Mucosa of descending colon (tissue), 3 donors: Measurements from ENCODE around the gene ARHGAP18. TPM values are rescaled to one million over a fixed set of nuclear protein-coding genes. Genes with fewer than 3 reads are reported as not detected.

Experiments
- ATAC-seq: fragments of 200-7000 bp; cut with Tn5 transposase; one replicate; pipeline ENCODE4 v1.9.1; 2020; ENCODE audit warnings: mild to moderate bottlenecking, moderate library complexity
- DNase-seq, 3 donors: peaks; one replicate each; pipeline ENCODE4 v3.0.0-alpha.2; 2020
- H3K36me3 ChIP-seq: fragments of 200-600 bp; one replicate; pipeline ENCODE4 v1.8.0; 2021; ENCODE audit warnings: low read depth, mild to moderate bottlenecking
- H3K4me1 ChIP-seq: fragments of 200-600 bp; one replicate; pipeline ENCODE4 v1.8.0; 2021; ENCODE audit warnings: low read depth, mild to moderate bottlenecking
- H3K4me3 ChIP-seq: fragments of 200-600 bp; one replicate; pipeline ENCODE4 v1.8.0; 2021; ENCODE audit warnings: mild to moderate bottlenecking
- H3K9me3 ChIP-seq: fragments of 200-600 bp; one replicate; pipeline ENCODE4 v1.8.0; 2021; ENCODE audit warnings: mild to moderate bottlenecking
- intact Hi-C, 2 donors: fragments of 100-400 bp; cut with DNase I in 1 of 2; cut with micrococcal nuclease in 1 of 2; formaldehyde crosslinking; loops; one replicate each; pipeline versions ENCODE4 v1.11.0 to v1.11.1; 2022; cut with DNase I, micrococcal nuclease
- total RNA-seq, 3 donors: library from RNA; stranded (reverse); fragmentation: NEBNext Ultra II Directional in 2 of 3; extraction: Animal tissue kit (Norgen Biotek cat#: 25700) in 2 of 3; gene quantifications; one replicate each; pipeline versions ENCODE4 v1.2.1 to v1.2.4, GENCODE V29; 2021 to 2023
- TF ChIP-seq, protein P1 (sequence below): fragments of 200-600 bp; IDR thresholded peaks from one replicate; pipeline ENCODE4 v1.8.0; 2022; ENCODE audit warnings: antibody characterized with exemption, mild to moderate bottlenecking
- donor health status: DM: no; HTN: no; CAD: no; lungs with moderate emphysema.
- donor health status: DM: no; HTN: no; CAD: no.
- donor health status: DM: no; HTN: yes; CAD: no.

ARHGAP18 gene
- total RNA-seq, 3 donors from 2014 or later = 17.6 to 24.3 (median 20.1) TPM

- Histone ChIP-seq H3K36me3 (no peaks in the 10 kb centered on the region), H3K4me1 (peaks cover 19% of the 10 kb centered on the region), H3K4me3 (no peak overlapping the region), H3K9me3 (no peaks in the 10 kb centered on the region)
- ATAC-seq (no peak), DNase-seq (no peak)
- intact Hi-C loops = no loop called here
- TF ChIP-seq, protein P1, sequence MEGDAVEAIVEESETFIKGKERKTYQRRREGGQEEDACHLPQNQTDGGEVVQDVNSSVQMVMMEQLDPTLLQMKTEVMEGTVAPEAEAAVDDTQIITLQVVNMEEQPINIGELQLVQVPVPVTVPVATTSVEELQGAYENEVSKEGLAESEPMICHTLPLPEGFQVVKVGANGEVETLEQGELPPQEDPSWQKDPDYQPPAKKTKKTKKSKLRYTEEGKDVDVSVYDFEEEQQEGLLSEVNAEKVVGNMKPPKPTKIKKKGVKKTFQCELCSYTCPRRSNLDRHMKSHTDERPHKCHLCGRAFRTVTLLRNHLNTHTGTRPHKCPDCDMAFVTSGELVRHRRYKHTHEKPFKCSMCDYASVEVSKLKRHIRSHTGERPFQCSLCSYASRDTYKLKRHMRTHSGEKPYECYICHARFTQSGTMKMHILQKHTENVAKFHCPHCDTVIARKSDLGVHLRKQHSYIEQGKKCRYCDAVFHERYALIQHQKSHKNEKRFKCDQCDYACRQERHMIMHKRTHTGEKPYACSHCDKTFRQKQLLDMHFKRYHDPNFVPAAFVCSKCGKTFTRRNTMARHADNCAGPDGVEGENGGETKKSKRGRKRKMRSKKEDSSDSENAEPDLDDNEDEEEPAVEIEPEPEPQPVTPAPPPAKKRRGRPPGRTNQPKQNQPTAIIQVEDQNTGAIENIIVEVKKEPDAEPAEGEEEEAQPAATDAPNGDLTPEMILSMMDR = no peak
Observed at GRCh38 chr6:129684323-129684884, 25.6 kb downstream of the ARHGAP18 start.

DNA sequence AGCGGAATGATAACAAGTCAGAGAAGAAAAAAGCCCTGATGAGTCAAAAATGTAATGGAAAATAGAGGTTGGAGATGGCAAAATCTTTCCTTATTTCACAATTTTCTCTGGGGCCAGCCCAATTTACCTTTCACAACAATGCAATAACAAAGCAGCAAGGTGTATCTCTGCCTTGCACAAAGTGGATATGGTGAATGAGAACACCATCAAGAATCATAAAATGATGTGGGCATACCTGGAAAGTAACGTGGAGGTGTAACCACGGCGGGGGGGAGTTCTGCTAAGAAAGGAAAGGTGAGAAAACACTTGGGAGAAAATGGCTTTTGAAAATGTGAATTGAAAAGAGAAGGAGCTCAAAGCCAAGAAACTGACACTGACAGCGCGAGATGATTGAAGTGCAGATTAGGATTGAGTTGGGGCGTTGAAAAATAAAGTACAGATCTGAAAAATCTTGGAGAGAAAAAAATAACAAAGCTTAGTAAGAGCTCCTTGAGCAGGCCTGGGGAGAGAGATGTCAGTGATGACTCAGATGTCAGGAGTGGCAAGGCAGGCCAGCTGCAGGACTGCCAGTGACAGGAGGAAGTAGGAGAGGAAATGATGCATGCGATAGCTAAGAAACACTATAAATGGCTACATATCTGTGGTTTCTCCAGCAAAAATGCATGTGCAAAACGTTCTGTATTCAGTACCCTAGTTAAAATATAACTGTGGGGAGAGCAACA, 26.2 kb downstream of the ARHGAP18 start:
- TF ChIP-seq, protein P1 = no peak
- intact Hi-C loops = no loop called here
- ATAC-seq (peak; percentile 99), DNase-seq (peak; percentile 68 to 85 (median 69))
- Histone ChIP-seq H3K36me3 (no peaks in the 10 kb centered on the region), H3K4me1 (peaks cover 19% of the 10 kb centered on the region), H3K9me3 (no peaks in the 10 kb centered on the region), H3K4me3 (no peak overlapping the region)

GRCh38 chr6:129681913-129682205, 28.1 kb downstream of the ARHGAP18 start:
- TF ChIP-seq, protein P1 = no peak
- peaks cover 13% of the 10 kb centered on the region for H3K4me1 ChIP-seq
- intact Hi-C loops = no loop called here
- no peak for ATAC-seq
- no peak overlapping the region for H3K4me3 ChIP-seq
- H3K36me3 ChIP-seq = no peaks in the 10 kb centered on the region
- H3K9me3 ChIP-seq = no peaks in the 10 kb centered on the region
- DNase-seq = no peak

DNA sequence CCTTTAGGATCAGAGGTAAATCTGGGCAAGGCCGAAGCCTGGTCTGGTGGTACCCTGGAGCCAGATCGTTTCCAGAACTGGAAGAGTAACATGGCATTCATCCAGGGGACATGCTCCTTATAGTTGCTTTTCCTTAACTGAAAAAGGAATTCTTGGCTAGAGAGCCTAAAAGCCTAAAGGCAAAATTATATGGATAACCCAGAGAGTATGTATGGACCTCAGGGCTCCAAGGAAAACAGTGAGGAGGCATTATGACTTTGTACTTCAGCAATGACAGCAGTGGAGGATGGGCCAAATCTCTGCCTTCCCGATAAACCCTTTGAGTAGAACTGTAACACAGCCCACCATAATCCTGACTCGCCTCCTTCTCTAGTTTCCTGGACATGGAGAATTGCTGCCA, 29.3 kb downstream of the ARHGAP18 start:
- intact Hi-C loops = no loop called here
- no peak for DNase-seq
- TF ChIP-seq, protein P1 = no peak
- Histone ChIP-seq H3K36me3 (no peaks in the 10 kb centered on the region), H3K4me3 (no peak overlapping the region), H3K9me3 (no peaks in the 10 kb centered on the region), H3K4me1 (peaks cover 13% of the 10 kb centered on the region)
- ATAC-seq = no peak

- TF ChIP-seq, protein P1 = no peak
- Histone ChIP-seq H3K36me3 (no peaks in the 10 kb centered on the region), H3K4me1 (peaks cover 10% of the 10 kb centered on the region), H3K4me3 (no peak overlapping the region), H3K9me3 (no peaks in the 10 kb centered on the region)
- ATAC-seq = no peak
- intact Hi-C loops = no loop called here
- DNase-seq = no peak
Observed at GRCh38 chr6:129679758-129680157, 30.2 kb downstream of the ARHGAP18 start.
